ENCODE results near the gene LOXL1.
"Not testable (repeated sequence)": the region's sequence is repeated elsewhere in the genome, so short reads cannot be mapped to it uniquely, and the experiment has no call there.

Gene LOXL1

GRCh38 chr15:73937726-73938125, 11.5 kb downstream of the LOXL1 start:
- no peak for DNase-seq (ENCODE audit: low read depth in 2 of 2, low spot score in 1 of 2)

- DNase-seq (ENCODE audit: low read depth in 2 of 2, low spot score in 1 of 2): not testable (repeated sequence)
Measured at GRCh38 chr15:73938516-73938915, 12.3 kb downstream of the LOXL1 start.

GRCh38 chr15:73939138-73939537, 12.9 kb downstream of the LOXL1 start:
- no peak for DNase-seq (ENCODE audit: low read depth in 2 of 2, low spot score in 1 of 2)

- DNase-seq (ENCODE audit: low read depth in 2 of 2, low spot score in 1 of 2): no peak
Measured at GRCh38 chr15:73940061-73940981, 14.1 kb downstream of the LOXL1 start.

- DNase-seq (ENCODE audit: low read depth in 2 of 2, low spot score in 1 of 2): no peak
Measured at GRCh38 chr15:73941044-73941443, 14.8 kb downstream of the LOXL1 start.

GRCh38 chr15:73941449-73941848, 15.2 kb downstream of the LOXL1 start:
- DNase-seq (ENCODE audit: low read depth in 2 of 2, low spot score in 1 of 2): no peak

GRCh38 chr15:73941871-73942635, 15.8 kb downstream of the LOXL1 start:
- no peak for DNase-seq (ENCODE audit: low read depth in 2 of 2, low spot score in 1 of 2)

GRCh38 chr15:73942751-73943270, 16.5 kb downstream of the LOXL1 start:
- DNase-seq (ENCODE audit: low read depth in 2 of 2, low spot score in 1 of 2): no peak

GRCh38 chr15:73944161-73945129, 18.2 kb downstream of the LOXL1 start:
- no peak for DNase-seq (ENCODE audit: low read depth in 2 of 2, low spot score in 1 of 2)

- no peak for DNase-seq (ENCODE audit: low read depth in 2 of 2, low spot score in 1 of 2)
Measured at GRCh38 chr15:73945130-73945508, 18.9 kb downstream of the LOXL1 start.

- no peak for DNase-seq (ENCODE audit: low read depth in 2 of 2, low spot score in 1 of 2)
Measured at GRCh38 chr15:73946046-73946721, 19.9 kb downstream of the LOXL1 start.

GRCh38 chr15:73946795-73947370, 20.6 kb downstream of the LOXL1 start:
- DNase-seq (ENCODE audit: low read depth in 2 of 2, low spot score in 1 of 2): no peak

GRCh38 chr15:73947651-73948050, 21.4 kb downstream of the LOXL1 start:
- no peak for DNase-seq (ENCODE audit: low read depth in 2 of 2, low spot score in 1 of 2)

GRCh38 chr15:73948396-73948795, 22.1 kb downstream of the LOXL1 start:
- no peak for DNase-seq (ENCODE audit: low read depth in 2 of 2, low spot score in 1 of 2)

- DNase-seq (ENCODE audit: low read depth in 2 of 2, low spot score in 1 of 2): no peak
Measured at GRCh38 chr15:73948982-73949381, 22.7 kb downstream of the LOXL1 start.

- DNase-seq (ENCODE audit: low read depth in 2 of 2, low spot score in 1 of 2): no peak
Measured at GRCh38 chr15:73949496-73949895, 23.2 kb downstream of the LOXL1 start.

- DNase-seq (ENCODE audit: low read depth in 2 of 2, low spot score in 1 of 2): no peak
Measured at GRCh38 chr15:73950479-73950830, 24.2 kb downstream of the LOXL1 start.

GRCh38 chr15:73950831-73951561, 24.7 kb downstream of the LOXL1 start:
- DNase-seq (ENCODE audit: low read depth in 2 of 2, low spot score in 1 of 2): peak; percentile 22 to 40

GRCh38 chr15:73951601-73952000, 25.3 kb downstream of the LOXL1 start:
- DNase-seq (ENCODE audit: low read depth in 2 of 2, low spot score in 1 of 2): no peak
